C1 segment of cervical spinal cord (tissue), 14 donors: Measurements from ENCODE around the gene AGRN.
A peak's percentile ranks its signal among the peaks of the same experiment; 100 is the strongest.
"Not testable (repeated sequence)": the region's sequence is repeated elsewhere in the genome, so short reads cannot be mapped to it uniquely, and the experiment has no call there.

Experiments used
- DNase-seq, 14 donors: peaks; one replicate each; lab custom pipeline; 2025; lab: John Stamatoyannopoulos, UW

AGRN gene

DNA sequence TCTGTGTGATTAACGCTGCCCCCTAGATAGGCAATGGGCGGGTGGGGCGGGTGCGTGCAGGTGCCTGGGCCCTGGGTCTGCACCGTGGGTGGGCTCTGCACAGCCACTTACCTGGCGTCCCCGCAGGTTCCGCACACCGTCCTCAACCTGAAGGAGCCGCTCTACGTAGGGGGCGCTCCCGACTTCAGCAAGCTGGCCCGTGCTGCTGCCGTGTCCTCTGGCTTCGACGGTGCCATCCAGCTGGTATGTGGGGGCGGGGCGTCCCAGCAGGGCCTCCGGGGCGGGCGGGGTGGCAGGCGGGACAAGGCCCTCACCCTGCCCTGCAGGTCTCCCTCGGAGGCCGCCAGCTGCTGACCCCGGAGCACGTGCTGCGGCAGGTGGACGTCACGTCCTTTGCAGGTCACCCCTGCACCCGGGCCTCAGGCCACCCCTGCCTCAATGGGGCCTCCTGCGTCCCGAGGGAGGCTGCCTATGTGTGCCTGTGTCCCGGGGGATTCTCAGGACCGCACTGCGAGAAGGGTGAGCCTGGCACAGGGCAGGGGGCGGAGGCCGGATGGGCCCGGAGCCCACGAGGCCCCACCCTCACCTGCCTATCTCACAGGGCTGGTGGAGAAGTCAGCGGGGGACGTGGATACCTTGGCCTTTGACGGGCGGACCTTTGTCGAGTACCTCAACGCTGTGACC is 31.3 kb downstream of the AGRN start:
- DNase-seq, result no peak

DNA sequence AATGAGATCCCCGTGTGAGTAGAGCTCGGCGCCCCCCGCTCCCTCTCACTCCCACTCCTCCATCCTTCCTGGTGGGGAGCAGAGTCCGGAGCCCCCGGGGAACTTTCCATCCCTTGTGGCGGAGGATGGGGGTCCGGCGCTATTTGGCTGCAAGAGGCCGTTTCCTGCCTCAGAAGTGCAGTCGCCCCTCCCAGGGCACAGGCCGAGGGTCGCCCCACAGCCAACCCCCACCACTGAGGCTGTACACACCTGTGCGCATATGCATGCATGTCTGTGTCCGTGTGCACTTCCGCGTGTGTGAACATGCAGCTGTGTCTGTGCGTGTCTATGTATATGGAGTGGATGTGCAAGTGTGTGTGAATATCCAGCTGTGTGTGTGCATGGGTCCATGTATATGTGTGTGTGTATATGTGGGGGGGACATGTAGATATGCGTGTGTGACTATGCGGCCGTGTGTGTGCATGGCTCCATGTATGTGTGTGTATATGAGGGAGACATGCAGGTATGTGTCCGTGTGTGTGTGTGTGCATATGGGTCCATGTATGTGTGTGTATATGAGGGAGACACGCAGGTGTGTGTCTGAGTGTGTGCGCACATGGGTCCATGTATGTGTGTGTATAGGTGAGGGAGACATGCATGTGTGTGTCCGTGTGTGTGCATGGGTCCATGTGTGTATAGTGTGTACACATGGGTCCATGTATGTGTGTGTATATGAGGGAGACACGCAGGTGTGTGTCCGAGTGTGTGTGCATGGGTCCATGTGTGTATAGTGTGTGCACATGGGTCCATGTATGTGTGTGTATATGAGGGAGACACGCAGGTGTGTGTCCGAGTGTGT is 32.3 kb downstream of the AGRN start:
- DNase-seq, result no peak

DNA sequence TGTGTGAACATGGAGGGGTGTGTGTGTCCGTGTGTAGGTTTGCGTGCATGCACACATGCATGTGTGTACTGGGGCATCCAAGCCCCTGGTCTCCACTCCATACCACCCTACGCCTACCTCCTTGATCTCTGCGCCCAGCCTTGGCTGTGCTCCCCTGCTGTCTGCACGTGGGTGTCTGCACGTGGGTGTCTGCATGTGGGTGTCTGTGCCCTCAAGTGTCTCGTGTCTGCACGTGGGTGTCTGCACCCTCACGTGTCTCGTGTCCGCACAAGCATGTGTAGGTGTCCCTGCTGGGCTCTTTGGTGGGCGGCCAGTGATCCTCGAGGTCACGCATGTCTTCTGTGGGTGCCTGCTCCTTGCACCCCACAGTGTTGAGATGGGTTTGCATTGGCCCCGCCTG is 33.1 kb downstream of the AGRN start:
- no peak for DNase-seq

DNA sequence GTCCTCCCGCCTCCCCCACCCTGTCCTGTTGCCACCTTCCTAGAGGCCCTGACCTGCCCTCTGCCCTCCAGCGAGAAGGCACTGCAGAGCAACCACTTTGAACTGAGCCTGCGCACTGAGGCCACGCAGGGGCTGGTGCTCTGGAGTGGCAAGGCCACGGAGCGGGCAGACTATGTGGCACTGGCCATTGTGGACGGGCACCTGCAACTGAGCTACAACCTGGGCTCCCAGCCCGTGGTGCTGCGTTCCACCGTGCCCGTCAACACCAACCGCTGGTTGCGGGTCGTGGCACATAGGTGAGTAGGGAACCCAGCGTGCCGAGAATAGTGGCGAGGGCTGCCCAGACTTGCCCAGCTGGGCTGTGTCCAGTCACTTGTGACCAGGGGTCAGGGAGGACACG is 33.8 kb downstream of the AGRN start:
- no peak for DNase-seq

DNA sequence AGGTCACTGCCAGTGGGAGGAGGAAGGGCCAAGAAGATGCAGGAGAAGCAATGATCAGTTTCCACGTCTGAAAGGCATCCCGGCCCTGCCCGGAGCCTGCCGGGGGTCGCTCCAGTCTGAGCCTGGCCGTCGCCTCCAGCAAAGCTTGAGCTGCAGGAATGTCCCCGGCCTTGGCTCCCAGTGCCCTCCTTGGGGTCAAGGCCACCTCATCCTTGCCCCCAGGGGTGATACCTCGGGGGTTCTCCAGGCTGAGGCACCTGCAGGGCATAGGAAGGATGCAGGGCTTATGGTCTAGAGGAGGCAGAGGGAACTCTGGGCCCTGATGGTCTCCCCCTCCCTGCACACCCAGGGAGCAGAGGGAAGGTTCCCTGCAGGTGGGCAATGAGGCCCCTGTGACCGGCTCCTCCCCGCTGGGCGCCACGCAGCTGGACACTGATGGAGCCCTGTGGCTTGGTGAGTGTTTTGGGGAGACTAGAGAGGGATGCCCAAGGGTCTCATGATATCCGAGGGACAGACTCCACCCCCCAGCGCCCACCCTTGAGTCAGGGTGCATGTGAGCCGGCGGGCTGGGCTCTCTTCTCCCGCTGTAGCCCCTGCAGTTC is 34.3 kb downstream of the AGRN start:
- no peak for DNase-seq

DNA sequence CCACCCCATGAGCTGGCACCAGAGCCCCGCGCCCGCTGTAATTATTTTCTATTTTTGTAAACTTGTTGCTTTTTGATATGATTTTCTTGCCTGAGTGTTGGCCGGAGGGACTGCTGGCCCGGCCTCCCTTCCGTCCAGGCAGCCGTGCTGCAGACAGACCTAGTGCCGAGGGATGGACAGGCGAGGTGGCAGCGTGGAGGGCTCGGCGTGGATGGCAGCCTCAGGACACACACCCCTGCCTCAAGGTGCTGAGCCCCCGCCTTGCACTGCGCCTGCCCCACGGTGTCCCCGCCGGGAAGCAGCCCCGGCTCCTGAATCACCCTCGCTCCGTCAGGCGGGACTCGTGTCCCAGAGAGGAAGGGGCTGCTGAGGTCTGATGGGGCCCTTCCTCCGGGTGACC is 35.1 kb downstream of the AGRN start:
- no peak for DNase-seq

DNA sequence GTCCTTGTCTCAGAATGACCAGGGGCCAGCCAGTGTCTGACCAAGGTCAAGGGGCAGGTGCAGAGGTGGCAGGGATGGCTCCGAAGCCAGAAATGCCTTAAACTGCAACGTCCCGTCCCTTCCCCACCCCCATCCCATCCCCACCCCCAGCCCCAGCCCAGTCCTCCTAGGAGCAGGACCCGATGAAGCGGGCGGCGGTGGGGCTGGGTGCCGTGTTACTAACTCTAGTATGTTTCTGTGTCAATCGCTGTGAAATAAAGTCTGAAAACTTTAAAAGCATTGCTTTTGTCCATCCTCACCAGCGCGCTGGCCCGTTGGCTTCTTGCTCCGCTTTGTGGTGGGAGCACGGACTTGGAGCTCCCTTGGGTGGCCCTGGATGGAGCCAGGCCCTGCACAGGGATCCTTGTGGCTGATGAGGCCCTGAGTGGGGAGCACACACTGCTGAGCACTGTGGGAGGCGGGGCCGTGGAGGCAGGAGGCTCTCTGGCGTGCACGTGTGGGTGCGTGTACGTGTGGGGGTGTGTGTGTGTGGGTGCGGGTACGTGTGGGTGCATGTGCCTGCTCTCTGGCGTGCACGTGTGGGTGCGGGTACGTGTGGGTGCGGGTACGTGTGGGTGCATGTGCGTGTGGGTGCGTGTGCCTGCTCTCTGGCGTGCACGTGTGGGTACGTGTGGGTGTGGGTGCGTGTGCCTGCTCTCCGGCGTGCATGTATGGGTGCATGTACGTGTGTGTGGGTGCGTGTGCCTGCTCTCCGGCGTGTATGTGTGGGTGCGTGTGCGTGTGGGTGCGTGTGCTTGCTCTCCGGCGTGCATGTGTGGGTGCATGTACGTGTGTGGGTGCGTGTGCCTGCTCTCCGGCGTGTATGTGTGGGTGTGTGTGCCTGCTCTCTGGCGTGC is 36.2 kb downstream of the AGRN start:
- DNase-seq, result no peak

DNA sequence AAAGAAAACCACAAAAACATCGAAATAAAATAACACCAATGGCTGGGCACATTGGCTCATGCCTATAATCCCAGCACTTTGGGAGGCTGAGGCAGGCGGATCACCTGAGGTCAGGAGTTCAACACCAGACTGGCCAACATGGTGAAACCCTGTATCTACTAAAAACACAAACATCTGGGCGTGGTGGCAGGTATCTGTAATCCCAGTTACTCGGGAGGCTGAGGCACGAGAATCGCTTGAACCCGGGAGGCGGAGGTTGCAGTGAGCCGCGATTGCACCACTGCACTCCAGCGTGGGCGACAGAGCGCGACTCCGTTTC is 37.8 kb downstream of the AGRN start:
- DNase-seq, result not testable (repeated sequence)

DNA sequence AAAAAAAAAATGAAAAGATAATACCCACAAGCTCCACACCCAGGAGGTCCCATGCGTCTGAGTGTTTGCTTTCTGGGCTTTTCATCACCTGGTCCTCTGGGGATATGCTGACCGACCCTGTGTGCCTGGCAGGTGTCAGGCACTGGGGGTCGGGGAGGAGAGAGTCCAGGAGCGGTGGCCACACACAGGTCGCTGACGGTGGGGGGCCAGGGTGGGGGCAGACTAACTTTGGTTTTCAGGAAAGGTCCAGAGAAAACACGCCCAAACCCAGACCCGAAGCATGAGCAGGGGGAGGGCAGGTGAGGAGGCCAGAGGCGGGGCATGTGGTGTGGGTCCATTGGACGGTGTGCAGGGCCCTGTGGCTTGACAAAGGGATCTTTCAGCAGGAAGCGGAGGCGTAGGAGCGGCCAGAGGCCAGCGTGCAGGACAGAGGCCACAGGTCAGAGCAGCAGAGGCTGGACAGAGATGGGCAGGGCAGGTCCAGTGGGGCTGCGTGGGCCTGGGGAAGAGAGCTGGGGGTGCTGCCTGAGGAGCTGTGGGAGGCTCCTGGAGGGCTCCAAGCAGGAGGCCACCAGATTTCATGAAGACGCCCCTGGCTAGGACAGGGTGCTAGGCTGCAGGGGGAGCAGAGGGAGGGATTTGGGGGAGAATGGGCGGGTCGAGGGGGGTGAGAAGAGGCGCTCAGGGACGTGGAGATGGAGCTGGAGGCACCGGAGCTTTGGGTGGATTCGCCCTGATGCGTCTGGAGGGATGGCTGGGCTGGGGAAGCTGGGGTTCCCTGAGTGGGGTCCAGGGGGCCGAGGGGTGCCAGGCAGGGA is 38.4 kb downstream of the AGRN start:
- no peak for DNase-seq

DNA sequence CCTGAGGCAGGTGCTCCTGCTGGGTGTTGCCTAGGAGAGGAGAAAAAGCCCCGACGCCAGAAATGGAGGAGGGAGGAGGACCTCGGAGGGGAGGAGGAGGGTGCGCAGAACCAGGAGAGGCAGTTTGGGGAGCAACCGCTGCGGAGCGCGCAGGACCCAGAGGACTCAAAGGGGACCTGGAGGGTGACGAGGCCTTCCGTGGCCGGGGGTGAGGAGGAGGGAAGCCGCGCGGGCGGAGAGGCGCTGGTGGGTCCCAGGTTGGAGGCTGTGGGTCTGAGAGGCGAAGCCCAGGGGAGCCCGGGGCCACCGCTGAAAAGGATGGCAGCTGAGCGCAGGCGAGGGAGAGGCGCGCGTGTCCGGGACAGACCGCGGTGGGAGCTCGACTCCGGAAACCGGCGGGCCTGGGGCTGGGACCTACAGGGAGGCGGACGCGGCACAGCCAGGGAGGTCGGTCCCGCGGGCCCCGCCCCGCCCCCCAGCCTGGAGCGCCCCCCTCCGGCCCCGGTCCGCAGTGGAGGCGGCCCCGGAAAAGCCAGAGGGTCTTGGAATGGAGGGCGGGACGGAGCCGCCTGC is 39.1 kb downstream of the AGRN start:
- DNase-seq, result no peak

DNA sequence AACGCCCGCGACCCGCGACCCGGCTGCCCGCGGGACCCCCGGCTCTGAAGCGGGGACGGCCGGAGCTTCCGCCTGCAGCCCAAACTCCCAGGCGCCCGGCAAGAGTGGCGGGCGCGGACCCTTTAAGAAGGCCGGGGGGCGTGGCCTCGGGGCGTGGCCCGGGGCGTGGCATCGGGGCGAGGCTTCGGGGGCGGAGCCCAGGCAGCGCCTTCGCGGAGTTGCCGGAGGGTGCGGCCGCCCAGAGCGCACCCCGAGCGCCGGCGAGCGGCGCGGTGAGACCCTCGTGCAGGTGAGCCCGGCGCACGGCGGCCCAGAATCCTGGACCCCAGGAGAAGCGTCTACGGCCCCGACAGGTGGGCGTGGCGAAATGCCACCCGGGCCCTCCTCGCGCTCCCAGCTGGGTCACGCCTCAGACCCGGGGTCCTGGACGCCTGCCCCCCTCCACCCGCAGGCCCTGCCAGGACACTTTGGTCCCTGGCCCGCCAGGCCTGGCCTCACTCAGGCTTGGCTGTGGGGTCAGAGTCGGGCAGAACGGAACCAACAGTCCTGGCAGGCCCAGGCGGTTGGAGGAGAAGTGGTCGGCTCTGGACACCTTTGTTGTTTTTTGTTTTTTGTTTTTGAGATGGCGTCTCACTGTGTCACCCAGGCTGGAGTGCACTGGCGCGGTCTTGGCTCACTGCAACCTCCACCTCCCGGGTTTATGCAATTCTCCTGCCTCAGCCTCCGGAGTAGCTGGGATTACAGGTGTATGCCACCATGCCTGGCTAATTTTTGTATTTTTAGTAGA is 39.8 kb downstream of the AGRN start:
- DNase-seq, result peak in 8 of 14 donors; percentile 19 to 58 (median 26)

DNA sequence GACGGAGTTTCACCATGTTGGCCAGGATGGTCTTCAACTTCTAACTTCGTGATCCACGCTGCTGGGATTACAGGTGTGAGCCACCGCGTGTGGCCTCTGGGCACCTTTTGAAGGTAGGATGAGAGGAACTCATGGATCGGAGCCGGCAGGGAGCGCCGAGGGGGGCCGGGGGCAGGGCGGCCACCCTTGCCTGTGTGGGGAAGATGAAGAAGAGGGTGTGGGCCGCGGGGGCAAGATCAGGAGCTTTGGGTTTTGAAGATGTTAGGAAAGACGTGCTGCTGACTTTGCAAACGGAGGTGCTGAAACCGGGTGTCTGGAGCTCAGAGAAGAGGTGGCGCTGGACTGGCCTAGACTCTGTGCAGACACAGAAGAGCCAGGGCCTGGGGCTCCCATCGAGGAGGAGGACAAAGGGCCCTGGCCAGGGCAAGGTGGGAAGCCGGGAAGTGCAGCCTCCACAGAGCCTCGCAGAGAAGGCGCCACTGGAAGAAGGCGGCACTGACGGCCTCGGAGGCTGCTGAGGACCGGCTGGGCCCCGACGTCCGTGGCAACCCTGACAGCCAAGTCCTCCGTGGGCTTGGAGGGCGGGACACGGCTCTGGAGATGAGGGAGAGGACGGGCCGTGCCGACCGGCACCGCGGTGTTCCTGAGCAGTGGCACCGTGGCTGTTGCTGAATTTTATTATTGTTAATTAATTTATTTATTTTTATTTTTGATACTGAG is 40.5 kb downstream of the AGRN start:
- no peak for DNase-seq

DNA sequence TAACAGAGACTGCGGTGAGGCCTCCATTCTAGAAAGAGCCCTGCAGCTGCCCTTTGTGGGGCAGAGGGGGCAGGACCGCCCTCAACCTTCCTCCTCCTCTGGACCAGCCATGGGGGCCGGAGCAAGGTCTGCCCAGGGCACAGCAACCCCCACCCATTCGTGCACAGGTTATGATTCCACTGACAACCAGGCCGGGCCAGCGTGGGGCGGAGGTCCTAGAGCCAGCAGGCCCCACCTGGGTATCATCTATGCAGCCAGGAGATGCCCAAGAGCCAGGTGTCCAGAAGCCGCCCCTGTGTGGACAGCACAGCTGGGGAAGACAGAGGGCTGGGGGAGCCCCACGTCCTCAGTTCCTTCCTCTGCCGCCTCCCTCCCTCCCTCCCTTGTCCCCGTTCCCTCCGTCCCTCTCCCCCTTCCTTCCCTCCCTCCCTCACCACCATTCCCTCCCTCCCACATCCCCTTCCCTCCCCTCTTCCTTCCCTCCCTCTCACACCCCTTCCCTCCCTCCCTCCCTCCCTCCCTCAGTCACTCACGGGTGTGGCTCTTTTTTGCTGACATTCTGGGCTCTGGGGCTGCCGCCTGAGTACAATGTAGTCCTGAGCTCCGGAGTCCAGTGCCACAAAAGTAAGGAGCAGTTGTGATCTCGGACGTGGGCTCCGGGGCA is 41.9 kb downstream of the AGRN start:
- no peak for DNase-seq

DNA sequence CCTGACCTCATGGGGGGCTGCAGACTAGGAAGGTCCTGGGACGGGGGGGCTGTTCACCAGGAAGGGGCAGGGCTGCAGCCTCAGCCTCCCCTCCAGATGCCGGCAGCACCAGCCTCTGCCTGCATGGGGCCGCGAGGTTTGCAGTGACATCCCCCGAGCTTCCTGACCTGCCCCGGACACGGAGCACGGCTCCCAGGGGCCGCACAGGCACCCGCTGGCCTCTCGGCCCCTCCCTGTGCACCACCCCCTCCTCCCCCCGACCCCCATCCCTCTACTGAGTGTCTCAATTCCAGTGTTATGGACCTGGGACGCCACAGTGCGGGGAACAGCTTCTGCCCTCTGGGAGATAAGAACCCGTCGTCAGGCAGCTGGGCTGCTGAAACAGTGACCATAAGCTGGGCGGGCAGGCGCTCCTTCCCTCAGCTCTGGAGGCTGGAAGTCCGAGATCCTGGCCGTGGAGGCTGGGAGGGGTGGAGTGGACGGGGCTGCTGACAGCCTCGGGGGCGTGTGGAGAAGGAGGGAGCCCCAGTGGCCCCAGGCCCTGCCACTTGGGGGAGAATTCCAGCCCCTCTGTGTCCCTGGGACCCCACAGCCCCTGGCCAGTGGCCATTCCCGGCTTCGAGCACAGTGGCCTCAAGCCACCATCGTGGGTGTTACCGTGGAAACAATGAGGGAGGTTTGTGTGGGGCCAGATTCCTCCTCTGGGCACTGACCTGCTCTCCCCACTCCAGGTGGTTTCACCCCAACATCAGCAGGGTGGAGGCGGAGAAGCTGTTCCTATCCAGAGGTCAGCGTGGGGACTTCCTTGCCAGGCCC is 42.6 kb downstream of the AGRN start:
- no peak for DNase-seq

DNA sequence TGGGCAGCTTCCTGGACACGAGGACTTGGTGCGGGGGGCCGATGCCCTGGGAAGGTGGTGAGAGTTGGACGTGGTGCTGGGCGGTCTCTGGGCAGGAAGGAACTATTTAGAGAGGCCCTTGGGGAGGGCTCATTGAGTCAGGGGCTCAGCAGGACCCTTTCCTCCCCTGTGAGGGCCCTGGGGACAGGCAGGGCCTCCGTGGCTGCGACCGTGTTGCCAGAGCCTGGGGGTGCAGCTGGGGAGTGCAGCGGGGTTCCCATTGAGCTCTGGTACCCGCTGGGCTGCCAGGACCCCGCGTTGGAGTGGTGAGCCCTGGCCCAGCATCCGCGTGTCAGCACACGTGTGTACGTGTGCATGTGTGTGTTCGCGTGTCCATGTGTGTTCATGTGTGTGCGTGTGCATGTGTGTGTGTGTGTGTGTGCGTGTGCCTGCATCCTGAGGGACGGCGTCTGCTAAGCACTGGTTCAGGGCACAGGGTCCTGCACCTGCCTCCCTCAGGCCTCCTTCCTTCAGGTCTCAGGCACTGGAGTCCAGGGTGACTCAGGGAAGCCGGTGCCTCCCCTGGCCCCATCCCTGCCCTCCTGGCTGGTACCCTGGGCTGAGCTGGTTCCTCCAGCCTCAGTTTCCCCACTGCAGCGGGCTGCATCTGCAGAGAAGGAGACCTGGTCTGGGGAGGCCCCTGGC is 43.5 kb downstream of the AGRN start:
- DNase-seq, result peak in 2 of 14 donors; percentile 5 to 18

DNA sequence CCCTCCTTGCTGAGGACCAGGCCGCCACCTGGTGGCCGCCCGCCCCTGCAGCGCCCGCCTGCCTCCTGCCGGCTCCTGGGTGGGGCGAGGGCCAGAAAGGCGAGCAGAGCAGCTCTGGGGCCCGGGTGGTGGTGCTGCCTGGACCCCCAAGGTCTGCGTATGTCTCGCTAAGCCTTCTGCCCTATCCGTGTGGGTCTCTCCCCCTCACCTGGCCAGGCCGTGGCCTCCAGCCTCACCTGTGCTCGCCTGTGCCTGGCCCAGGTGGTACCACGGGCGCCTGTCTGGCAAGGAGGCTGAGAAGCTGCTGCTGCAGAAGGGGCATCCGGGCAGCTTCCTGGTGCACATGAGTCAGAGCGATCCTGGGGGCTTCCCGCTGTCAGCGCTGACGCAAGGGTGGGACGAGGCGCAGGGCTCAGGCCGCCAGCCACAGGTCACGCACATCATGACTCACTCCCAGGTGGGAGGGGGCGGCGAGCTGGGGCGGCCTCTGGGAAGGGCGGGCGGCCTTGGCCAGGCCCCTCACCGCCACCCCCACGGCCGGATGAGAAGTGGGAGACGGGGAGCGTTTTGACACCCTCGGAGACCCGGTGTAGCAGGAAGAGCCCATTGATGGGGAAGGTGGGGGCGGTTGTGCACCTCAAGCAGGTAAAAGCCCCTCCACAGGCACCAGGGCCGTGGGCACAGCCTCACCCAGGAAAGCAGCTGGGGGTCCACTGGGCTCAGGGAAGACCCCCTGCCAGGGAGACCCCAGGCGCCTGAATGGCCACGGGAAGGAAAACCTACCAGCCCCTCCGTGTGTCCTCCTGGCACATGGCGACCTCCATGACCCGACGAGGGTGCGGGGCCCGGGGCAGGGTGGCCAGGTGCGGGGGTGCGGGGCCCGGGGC is 44.3 kb downstream of the AGRN start:
- peak in 2 of 14 donors; percentile 11 to 35 for DNase-seq
